Measurements from ENCODE around the gene STK36.

The STK36 gene

DNA sequence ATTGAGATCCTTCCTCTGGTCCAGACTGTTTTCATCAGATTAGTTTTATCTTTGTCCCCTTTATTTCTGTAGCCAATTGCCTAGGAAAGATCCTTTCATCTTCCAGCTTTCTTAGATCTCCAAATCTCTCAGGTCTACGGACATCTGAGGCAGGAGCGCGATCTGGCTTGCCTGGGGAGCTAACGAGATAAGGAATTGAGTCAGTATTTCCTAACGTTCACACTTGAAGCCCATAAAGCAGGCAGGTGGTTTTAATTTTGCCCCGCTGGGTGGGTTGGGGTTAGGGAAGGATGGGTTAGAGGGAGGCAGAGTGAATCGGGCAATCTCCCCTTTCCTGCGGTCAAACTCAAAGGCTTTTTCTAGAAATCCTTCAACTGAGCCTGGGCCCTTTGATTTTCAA lies 38.0 kb downstream of the STK36 start:
- H3K27ac ChIP-seq (ENCODE audit: low read depth, low read length), result peak overlapping the region; percentile 11
- DNase-seq, result no peak
- no peak overlapping the region for H2AK5ac ChIP-seq (ENCODE audit: low read length)
- no peaks in the 10 kb centered on the region for H3K27me3 ChIP-seq (ENCODE audit: insufficient read depth, low read length, poor library complexity)
- H3K79me2 ChIP-seq (ENCODE audit: control insufficient read depth, insufficient read depth, low read length), result peaks cover 27% of the 10 kb centered on the region
- H3K4ac ChIP-seq (ENCODE audit: low read depth, low read length), result no peak overlapping the region
- H3K23ac ChIP-seq (ENCODE audit: low read length), result no peak overlapping the region
- H3K9ac ChIP-seq (ENCODE audit: low read length), result no peak overlapping the region
- no peak overlapping the region for H3K18ac ChIP-seq (ENCODE audit: low read length)
- H4K5ac ChIP-seq (ENCODE audit: low read length), result no peak overlapping the region
- H3K4me3 ChIP-seq (ENCODE audit: low read length), result no peak overlapping the region
- H3K56ac ChIP-seq (ENCODE audit: low read length), result no peak overlapping the region
- H3K4me2 ChIP-seq (ENCODE audit: low read length), result no peak overlapping the region
- WGBS (ENCODE audit: extremely low coverage, insufficient coverage, low lambda C conversion rate), result no CpG with 5 or more reads among the region's 8 CpGs
- H3K4me1 ChIP-seq (ENCODE audit: control insufficient read depth, low read depth, low read length), result peaks cover 4% of the 10 kb centered on the region
- H2BK120ac ChIP-seq (ENCODE audit: low read depth, low read length), result no peak overlapping the region
- no peak overlapping the region for H2BK5ac ChIP-seq (ENCODE audit: low read length)
- H2BK15ac ChIP-seq (replicated peaks; ENCODE audit: low read depth), result no peak overlapping the region
- H3K36me3 ChIP-seq (ENCODE audit: control insufficient read depth, insufficient read depth, low read length), result no peaks in the 10 kb centered on the region
- no peak overlapping the region for H4K8ac ChIP-seq (ENCODE audit: low read depth, low read length)
- H3K79me1 ChIP-seq (ENCODE audit: low read length), result peaks cover 13% of the 10 kb centered on the region

DNA sequence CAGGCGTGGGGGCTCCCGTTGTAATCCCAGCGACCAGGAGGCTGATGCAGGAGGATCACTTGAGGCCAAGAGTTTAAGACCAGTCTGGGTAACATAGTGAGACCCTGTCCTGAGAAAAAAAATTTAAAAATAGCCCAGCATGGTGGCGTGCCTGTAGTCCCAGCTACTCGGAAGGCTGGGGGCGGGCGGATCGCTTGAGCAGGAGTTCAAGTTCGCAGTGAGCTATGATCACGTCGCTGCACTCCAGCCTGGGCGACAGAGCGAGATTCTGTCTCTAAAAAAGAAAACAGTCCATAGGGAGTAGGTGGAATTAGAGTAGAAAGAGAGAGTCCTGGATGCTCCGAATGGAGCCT lies 38.4 kb downstream of the STK36 start:
- Histone ChIP-seq H3K79me2 (ENCODE audit: control insufficient read depth, insufficient read depth, low read length) (peaks cover 29% of the 10 kb centered on the region), H2BK120ac (ENCODE audit: low read depth, low read length) (no peak overlapping the region), H3K4me1 (ENCODE audit: control insufficient read depth, low read depth, low read length) (peaks cover 4% of the 10 kb centered on the region), H3K4me2 (ENCODE audit: low read length) (no peak overlapping the region), H3K18ac (ENCODE audit: low read length) (no peak overlapping the region), H3K4me3 (ENCODE audit: low read length) (no peak overlapping the region), H2BK15ac (replicated peaks; ENCODE audit: low read depth) (no peak overlapping the region), H3K27ac (ENCODE audit: low read depth, low read length) (peak overlapping the region; percentile 11), H2AK5ac (ENCODE audit: low read length) (no peak overlapping the region), H3K36me3 (ENCODE audit: control insufficient read depth, insufficient read depth, low read length) (no peaks in the 10 kb centered on the region), H3K4ac (ENCODE audit: low read depth, low read length) (no peak overlapping the region), H3K27me3 (ENCODE audit: insufficient read depth, low read length, poor library complexity) (no peaks in the 10 kb centered on the region), H3K23ac (ENCODE audit: low read length) (no peak overlapping the region), H4K5ac (ENCODE audit: low read length) (no peak overlapping the region), H4K8ac (ENCODE audit: low read depth, low read length) (no peak overlapping the region), H3K9ac (ENCODE audit: low read length) (no peak overlapping the region), H3K79me1 (ENCODE audit: low read length) (peaks cover 16% of the 10 kb centered on the region), H3K56ac (ENCODE audit: low read length) (peak overlapping the region; percentile 34), H2BK5ac (ENCODE audit: low read length) (no peak overlapping the region)
- DNase-seq, result no peak
- no CpG with 5 or more reads among the region's 14 CpGs for WGBS (ENCODE audit: extremely low coverage, insufficient coverage, low lambda C conversion rate)

DNA sequence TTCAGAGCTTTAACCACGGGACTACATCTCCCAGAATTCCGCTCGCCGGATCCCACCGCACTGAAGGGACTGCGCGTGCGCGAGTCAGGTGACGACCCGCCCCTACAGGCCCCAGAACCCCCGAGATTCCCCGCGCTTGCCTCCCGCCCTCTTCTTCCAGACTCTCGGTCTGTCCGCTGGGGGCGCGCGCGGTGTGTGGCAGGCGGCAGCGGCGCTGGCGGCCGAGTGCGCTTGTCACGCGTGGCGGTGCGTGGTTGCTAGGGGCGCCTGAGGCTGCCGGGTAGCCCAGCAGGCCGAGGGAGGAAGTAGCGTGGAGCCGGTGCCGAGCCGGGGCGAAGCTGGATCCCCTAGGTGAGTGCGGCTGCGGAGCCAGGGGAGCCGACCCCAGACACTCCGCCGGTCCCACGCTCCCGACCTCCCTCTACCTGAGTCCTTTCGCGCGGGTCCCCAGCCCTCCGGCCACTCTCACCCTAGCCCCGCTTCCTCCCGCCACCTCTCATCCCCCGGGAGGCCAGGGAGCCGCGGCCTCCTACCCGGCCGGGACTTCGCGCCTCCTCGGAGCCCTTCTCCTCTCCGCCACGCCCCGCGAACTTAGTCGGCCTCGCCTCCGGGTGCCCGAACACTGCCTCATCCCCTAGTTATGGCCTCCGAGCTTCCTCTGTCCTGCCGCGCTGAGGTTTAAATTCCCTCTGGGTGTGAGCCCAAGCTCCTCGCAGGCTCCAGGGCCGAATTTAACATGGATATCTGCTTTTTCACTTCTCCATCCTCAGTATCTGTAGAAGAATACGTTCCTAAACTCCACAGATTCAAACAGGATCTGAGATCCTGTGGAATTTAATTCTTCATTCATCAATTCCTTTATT lies 39.0 kb downstream of the STK36 start, which contains the start of gene TTLL4:
Gene TTLL4 (plus strand): TSS at position 149 of the 863 bp plus-strand sequence. CDS start 26,842 bp downstream, outside the sequence.
- peaks cover 4% of the 10 kb centered on the region for H3K4me1 ChIP-seq (ENCODE audit: control insufficient read depth, low read depth, low read length)
- H3K4ac ChIP-seq (ENCODE audit: low read depth, low read length), result peak within 1 kb of the TSS; percentile 28
- peaks cover 33% of the 10 kb centered on the region for H3K79me2 ChIP-seq (ENCODE audit: control insufficient read depth, insufficient read depth, low read length)
- no CpG with 5 or more reads among the region's 74 CpGs for WGBS (ENCODE audit: extremely low coverage, insufficient coverage, low lambda C conversion rate)
- H2BK15ac ChIP-seq (replicated peaks; ENCODE audit: low read depth), result no peak within 1 kb of the TSS
- no peaks in the 10 kb centered on the region for H3K27me3 ChIP-seq (ENCODE audit: insufficient read depth, low read length, poor library complexity)
- H2BK120ac ChIP-seq (ENCODE audit: low read depth, low read length), result no peak within 1 kb of the TSS
- peak within 1 kb of the TSS; percentile 100 for H3K56ac ChIP-seq (ENCODE audit: low read length)
- peak within 1 kb of the TSS; percentile 5 for H2BK5ac ChIP-seq (ENCODE audit: low read length)
- peak within 1 kb of the TSS; percentile 77 for H3K18ac ChIP-seq (ENCODE audit: low read length)
- peak within 1 kb of the TSS; percentile 88 for H3K4me2 ChIP-seq (ENCODE audit: low read length)
- peak within 1 kb of the TSS; percentile 69 for H3K4me3 ChIP-seq (ENCODE audit: low read length)
- peaks cover 17% of the 10 kb centered on the region for H3K79me1 ChIP-seq (ENCODE audit: low read length)
- no peak within 1 kb of the TSS for H4K8ac ChIP-seq (ENCODE audit: low read depth, low read length)
- H3K36me3 ChIP-seq (ENCODE audit: control insufficient read depth, insufficient read depth, low read length), result no peaks in the 10 kb centered on the region
- peak within 1 kb of the TSS; percentile 60 for H3K27ac ChIP-seq (ENCODE audit: low read depth, low read length)
- no peak within 1 kb of the TSS for H4K5ac ChIP-seq (ENCODE audit: low read length)
- H3K23ac ChIP-seq (ENCODE audit: low read length), result peak within 1 kb of the TSS; percentile 94
- H2AK5ac ChIP-seq (ENCODE audit: low read length), result no peak within 1 kb of the TSS
- DNase-seq, result peak; percentile 97
- H3K9ac ChIP-seq (ENCODE audit: low read length), result peak within 1 kb of the TSS; percentile 91

DNA sequence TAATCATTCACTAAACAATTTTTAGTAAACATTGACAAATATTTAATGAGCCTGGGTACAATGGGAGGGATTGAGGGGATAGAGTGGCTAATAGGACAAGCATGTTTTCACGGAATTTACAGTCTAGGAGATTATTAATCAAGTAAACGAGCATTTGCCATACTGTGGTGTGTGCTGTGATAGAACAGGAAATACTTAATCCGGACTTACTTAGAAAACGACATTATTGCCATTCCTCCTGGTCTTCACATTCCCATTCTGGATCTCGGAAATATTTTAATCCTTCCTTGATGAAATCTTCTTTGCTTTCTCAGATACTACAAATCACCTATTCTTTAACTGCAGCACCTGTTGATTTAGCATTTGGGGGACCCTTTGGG lies 39.7 kb downstream of the STK36 start:
- H3K4me1 ChIP-seq (ENCODE audit: control insufficient read depth, low read depth, low read length), result peaks cover 4% of the 10 kb centered on the region
- H4K8ac ChIP-seq (ENCODE audit: low read depth, low read length), result peak overlapping the region; percentile 41
- no peak overlapping the region for H3K27ac ChIP-seq (ENCODE audit: low read depth, low read length)
- H3K9ac ChIP-seq (ENCODE audit: low read length), result peak overlapping the region; percentile 91
- DNase-seq, result no peak
- H3K79me2 ChIP-seq (ENCODE audit: control insufficient read depth, insufficient read depth, low read length), result peaks cover 33% of the 10 kb centered on the region
- peak overlapping the region; percentile 80 for H3K23ac ChIP-seq (ENCODE audit: low read length)
- H3K27me3 ChIP-seq (ENCODE audit: insufficient read depth, low read length, poor library complexity), result no peaks in the 10 kb centered on the region
- H3K4me2 ChIP-seq (ENCODE audit: low read length), result peak overlapping the region; percentile 88
- H2BK120ac ChIP-seq (ENCODE audit: low read depth, low read length), result no peak overlapping the region
- H4K5ac ChIP-seq (ENCODE audit: low read length), result no peak overlapping the region
- H3K56ac ChIP-seq (ENCODE audit: low read length), result peak overlapping the region; percentile 100
- no peak overlapping the region for H3K18ac ChIP-seq (ENCODE audit: low read length)
- H3K4me3 ChIP-seq (ENCODE audit: low read length), result peak overlapping the region; percentile 69
- H2AK5ac ChIP-seq (ENCODE audit: low read length), result no peak overlapping the region
- no peak overlapping the region for H3K4ac ChIP-seq (ENCODE audit: low read depth, low read length)
- WGBS (ENCODE audit: extremely low coverage, insufficient coverage, low lambda C conversion rate), result no CpG with 5 or more reads among the region's 5 CpGs
- no peaks in the 10 kb centered on the region for H3K36me3 ChIP-seq (ENCODE audit: control insufficient read depth, insufficient read depth, low read length)
- no peak overlapping the region for H2BK15ac ChIP-seq (replicated peaks; ENCODE audit: low read depth)
- no peak overlapping the region for H2BK5ac ChIP-seq (ENCODE audit: low read length)
- H3K79me1 ChIP-seq (ENCODE audit: low read length), result peaks cover 17% of the 10 kb centered on the region

DNA sequence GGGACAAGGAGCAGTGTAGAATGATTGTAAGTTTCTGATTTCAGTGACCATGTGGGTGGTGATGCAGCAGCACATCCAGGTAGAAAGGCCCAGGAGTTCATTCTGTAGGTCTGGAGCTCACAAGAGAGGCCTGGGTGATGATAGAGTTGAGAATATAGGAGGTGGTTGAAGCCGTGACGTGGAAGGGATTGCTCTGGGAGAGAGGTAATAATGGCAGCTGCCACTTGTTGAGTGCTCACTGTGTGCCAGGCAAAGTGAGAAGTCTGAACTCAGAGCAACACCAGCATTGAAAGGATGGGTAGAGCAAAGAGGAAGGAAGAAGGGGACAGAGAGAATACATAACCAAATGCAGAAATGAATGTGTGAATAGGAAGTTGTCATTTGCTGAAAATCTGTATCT lies 42.0 kb downstream of the STK36 start:
- no peak for DNase-seq
- no peak overlapping the region for H4K8ac ChIP-seq (ENCODE audit: low read depth, low read length)
- H3K9ac ChIP-seq (ENCODE audit: low read length), result no peak overlapping the region
- no peak overlapping the region for H2AK5ac ChIP-seq (ENCODE audit: low read length)
- no peaks in the 10 kb centered on the region for H3K27me3 ChIP-seq (ENCODE audit: insufficient read depth, low read length, poor library complexity)
- H2BK120ac ChIP-seq (ENCODE audit: low read depth, low read length), result no peak overlapping the region
- H3K56ac ChIP-seq (ENCODE audit: low read length), result no peak overlapping the region
- WGBS (ENCODE audit: extremely low coverage, insufficient coverage, low lambda C conversion rate), result no CpG with 5 or more reads among the region's 2 CpGs
- no peak overlapping the region for H2BK5ac ChIP-seq (ENCODE audit: low read length)
- H3K4me3 ChIP-seq (ENCODE audit: low read length), result no peak overlapping the region
- H3K27ac ChIP-seq (ENCODE audit: low read depth, low read length), result no peak overlapping the region
- no peaks in the 10 kb centered on the region for H3K36me3 ChIP-seq (ENCODE audit: control insufficient read depth, insufficient read depth, low read length)
- H3K18ac ChIP-seq (ENCODE audit: low read length), result no peak overlapping the region
- no peak overlapping the region for H3K4ac ChIP-seq (ENCODE audit: low read depth, low read length)
- H3K4me1 ChIP-seq (ENCODE audit: control insufficient read depth, low read depth, low read length), result peaks cover 4% of the 10 kb centered on the region
- no peak overlapping the region for H3K4me2 ChIP-seq (ENCODE audit: low read length)
- no peak overlapping the region for H4K5ac ChIP-seq (ENCODE audit: low read length)
- H3K23ac ChIP-seq (ENCODE audit: low read length), result no peak overlapping the region
- peaks cover 21% of the 10 kb centered on the region for H3K79me1 ChIP-seq (ENCODE audit: low read length)
- peaks cover 40% of the 10 kb centered on the region for H3K79me2 ChIP-seq (ENCODE audit: control insufficient read depth, insufficient read depth, low read length)
- H2BK15ac ChIP-seq (replicated peaks; ENCODE audit: low read depth), result no peak overlapping the region

All from mesendoderm (in vitro differentiated cells).